Endothelial cell of umbilical vein (primary cell): ENCODE data around the gene BBX. TPM values are rescaled to one million over a fixed set of nuclear protein-coding genes. Genes with fewer than 3 reads are reported as not detected.

Experiments used
- BruUV-seq: library from RNA; stranded (reverse); fragments of 400-500 nt; replicated peaks from 2 replicates; lab custom pipeline; 2021; lab: Mats Ljungman, UMichigan
- CTCF ChIA-PET: fragments of 300-600, 350-600 bp; sonication (Branson Sonifier 250); formaldehyde crosslinking; loops from one replicate; lab custom pipeline; 2021; ENCODE audit warnings: antibody characterized with exemption, inconsistent platforms; lab: Charles Lee
- POLR2A ChIA-PET: fragments of 300-600, 350-600 bp; sonication (Branson Sonifier 250); formaldehyde crosslinking; loops from one replicate; lab custom pipeline; 2021; ENCODE audit warnings: antibody characterized with exemption, inconsistent platforms; lab: Charles Lee
- DNase-seq: peaks from one replicate; pipeline ENCODE4 v3.0.0-alpha.2; 2011; ENCODE audit warnings: low read depth, low spot score
- FAIRE-seq: peaks from 2 replicates; lab custom pipeline; 2011; peaks lifted over from hg19 to GRCh38; lab: Jason Lieb, UNC
- H2AFZ ChIP-seq: 2 replicates; pipeline ENCODE4 v1.6.0; 2012; ENCODE audit warnings: low read depth, low read length, control low read depth, inconsistent platforms
- H3K27ac ChIP-seq: 2 replicates; pipeline ENCODE4 v1.5.1; 2011; ENCODE audit warnings: low read depth, mild to moderate bottlenecking, control low read depth, low read length, moderate library complexity; ENCODE audit not compliant: insufficient read depth
- H3K27me3 ChIP-seq, 2 experiments: 2 replicates each; pipeline versions ENCODE4 v1.6.0 to v1.6.1; 2011; ENCODE audit warnings: low read length in 2 of 2, mixed read lengths in 1 of 2; ENCODE audit not compliant: control insufficient read depth in 2 of 2, insufficient read depth in 2 of 2
- H3K36me3 ChIP-seq, 2 experiments: 2 replicates in 1 of 2; 3 replicates in 1 of 2; pipeline ENCODE4 v1.5.1; 2011; ENCODE audit warnings: low read length in 2 of 2, mild to moderate bottlenecking in 1 of 2, moderate library complexity in 1 of 2; ENCODE audit not compliant: control insufficient read depth in 2 of 2, insufficient read depth in 2 of 2; ENCODE audit errors: extremely low read depth in 1 of 2
- H3K4me1 ChIP-seq: 3 replicates; pipeline ENCODE4 v1.5.1; 2011; ENCODE audit warnings: mild to moderate bottlenecking, low read length; ENCODE audit not compliant: control insufficient read depth, insufficient read depth; ENCODE audit errors: extremely low read depth
- H3K4me2 ChIP-seq: 2 replicates; pipeline ENCODE4 v1.6.1; 2011; ENCODE audit warnings: low read length, control low read depth, mixed read lengths; ENCODE audit not compliant: insufficient read depth
- H3K4me3 ChIP-seq, 3 experiments: fragments of 200-600 bp in 1 of 3; sonication (generic), shearing (Covaris generic) in 1 of 3; replicated peaks in 1 of 3; 2 replicates each; pipeline ENCODE4 v1.5.1; 2011 to 2016; ENCODE audit warnings: control low read depth in 3 of 3, low read length in 3 of 3, mild to moderate bottlenecking in 2 of 3, inconsistent platforms in 1 of 3, low read depth in 1 of 3, moderate library complexity in 1 of 3; ENCODE audit not compliant: insufficient read depth in 1 of 3
- H3K79me2 ChIP-seq: 2 replicates; pipeline ENCODE4 v1.6.0; 2012; ENCODE audit warnings: low read length, inconsistent platforms; ENCODE audit not compliant: control insufficient read depth, insufficient read depth
- H3K9ac ChIP-seq: replicated peaks from 2 replicates; pipeline ENCODE3; 2011; ENCODE audit warnings: low read length, control low read depth; ENCODE audit not compliant: insufficient read depth; ENCODE audit errors: extremely low read depth
- H3K9me1 ChIP-seq: replicated peaks from 3 replicates; pipeline ENCODE4 v1.6.0; 2011; ENCODE audit warnings: mild to moderate bottlenecking, low read length; ENCODE audit not compliant: control insufficient read depth, insufficient read depth; ENCODE audit errors: extremely low read depth
- H3K9me3 ChIP-seq: replicated peaks from 2 replicates; pipeline ENCODE4 v1.5.1; 2012; ENCODE audit warnings: low read length, inconsistent platforms; ENCODE audit not compliant: control insufficient read depth, insufficient read depth
- H4K20me1 ChIP-seq: replicated peaks from 2 replicates; pipeline ENCODE3; 2011; ENCODE audit warnings: mild to moderate bottlenecking, low read length; ENCODE audit not compliant: control insufficient read depth, insufficient read depth; ENCODE audit errors: extremely low read depth
- CTCF ChIP-seq, 2 donors: IDR thresholded peaks; 1 replicate in 1 of 2; 2 replicates in 1 of 2; pipeline ENCODE4 v1.5.1; 2011; ENCODE audit warnings: low read length in 2 of 2, mild to moderate bottlenecking in 2 of 2, moderate library complexity in 2 of 2, control low read depth in 1 of 2, inconsistent platforms in 1 of 2, low read depth in 1 of 2; ENCODE audit not compliant: insufficient read depth in 1 of 2; ENCODE audit errors: extremely low read depth in 1 of 2
- EZH2 ChIP-seq: IDR thresholded peaks from 2 replicates; pipeline ENCODE4 v1.6.1; 2012; ENCODE audit warnings: borderline replicate concordance, low read depth, mild to moderate bottlenecking, moderate library complexity, low read length, inconsistent platforms; ENCODE audit not compliant: severe bottlenecking
- FOS ChIP-seq: IDR thresholded peaks from 2 replicates; pipeline ENCODE4 v1.6.1; 2011; ENCODE audit warnings: mild to moderate bottlenecking, low read length, moderate library complexity, borderline replicate concordance; ENCODE audit not compliant: insufficient read depth
- GATA2 ChIP-seq: IDR thresholded peaks from 2 replicates; pipeline ENCODE4 v1.7.0; 2011; ENCODE audit warnings: low read depth, mild to moderate bottlenecking, moderate library complexity, mixed read lengths, low read length; ENCODE audit not compliant: insufficient read length, insufficient read depth
- JUN ChIP-seq: IDR thresholded peaks from 2 replicates; pipeline ENCODE4 v1.6.1; 2011; ENCODE audit warnings: borderline replicate concordance, low read depth; ENCODE audit not compliant: insufficient read length, insufficient read depth
- MAX ChIP-seq: IDR thresholded peaks from 2 replicates; pipeline ENCODE4 v1.6.1; 2011; ENCODE audit not compliant: insufficient read depth, insufficient read length
- MYC ChIP-seq: IDR thresholded peaks from one replicate; pipeline ENCODE4 v1.6.1; 2011; ENCODE audit warnings: mild to moderate bottlenecking, low read depth, low read length
- POLR2A ChIP-seq: IDR thresholded peaks from 2 replicates; pipeline ENCODE4 v1.6.1; 2012; ENCODE audit warnings: low read depth, mild to moderate bottlenecking, control low read depth, low read length
- POLR2AphosphoS5 ChIP-seq: IDR thresholded peaks from 2 replicates; pipeline ENCODE4 v1.6.1; 2012; ENCODE audit warnings: low read depth, mild to moderate bottlenecking, control low read depth, low read length, moderate library complexity; ENCODE audit not compliant: insufficient read depth
- dilution Hi-C: fragments of 300-500 bp; cut with MboI; formaldehyde crosslinking; loops from one replicate; pipeline ENCODE4 v1.15.0; 2019; ENCODE audit warnings: low sequenced_read_pairs; ENCODE audit not compliant: extremely low pct_ligation_motif_present
- intact Hi-C: fragments of 100-400 bp; cut with micrococcal nuclease; formaldehyde crosslinking; loops from one replicate; pipeline ENCODE4 v1.10.0; 2022
- polyA plus RNA-seq, 4 experiments: library from polyadenylated mRNA; depleted of rRNA in 3 of 4; stranded (reverse) in 3 of 4; unstranded in 1 of 4; fragments of >200 nt; gene quantifications; 2 replicates each; pipeline versions ENCODE4 v1.2.1 to v1.2.3, GENCODE V29; 2011 to 2012; ENCODE audit warnings: missing spikeins in 1 of 4
- total RNA-seq: library from RNA; stranded (reverse); gene quantifications from 2 replicates; pipeline ENCODE4 v1.2.3, GENCODE V29; 2021

BBX gene
- total and polyA plus RNA-seq, 2 donors (not counting 3 experiments of a cell fraction or from before 2014, with no cell fraction given) = 21.4 to 43.4 TPM

- no peak overlapping the region for H3K4me3 ChIP-seq
- no peaks in the 10 kb centered on the region for H3K4me1 ChIP-seq
- POLR2A ChIA-PET = no interaction called here
- H3K4me2 ChIP-seq = no peak overlapping the region
- H3K9me3 ChIP-seq = no peaks in the 10 kb centered on the region
- TF ChIP-seq FOS (no peak), POLR2AphosphoS5 (no peak), MYC (no peak), POLR2A (no peak), MAX (no peak), EZH2 (no peak), GATA2 (no peak), JUN (no peak), CTCF (IDR thresholded peaks at IDR 0.05; ENCODE audit: extremely low read depth in 1 of 2, insufficient read depth in 1 of 2, low read depth in 1 of 2, low read length in 2 of 2) (no peak)
- no peak overlapping the region for H3K27ac ChIP-seq
- no peaks in the 10 kb centered on the region for H3K36me3 ChIP-seq
- FAIRE-seq = no peak
- BruUV-seq = no TSS peak
- DNase-seq = no peak
- H4K20me1 ChIP-seq = no peaks in the 10 kb centered on the region
- H3K9me1 ChIP-seq = no peaks in the 10 kb centered on the region
- CTCF ChIA-PET = interaction anchor here (1.0 to 1.9 kb wide), 3 partner anchors 8 to 58 kb away, joined by 3 to 15 read pairs (median 6); no protein-coding TSS in a partner anchor
- intact Hi-C loops (no loop called here), dilution Hi-C loops (no loop called here)
- no peaks in the 10 kb centered on the region for H3K27me3 ChIP-seq
- no peak overlapping the region for H2AFZ ChIP-seq
- H3K9ac ChIP-seq = no peak overlapping the region
- H3K79me2 ChIP-seq = no peaks in the 10 kb centered on the region
Measured at GRCh38 chr3:107683447-107683846, 160.7 kb downstream of the BBX start.
